ENCODE results near the gene ARHGAP24.

GRCh38 chr4:85565761-85566480, 91.0 kb downstream of the ARHGAP24 start:
- no peak for TF ChIP-seq POLR2AphosphoS5 (IDR thresholded peaks at IDR 0.05)
- TF ChIP-seq POLR2A (IDR thresholded peaks at IDR 0.05) = no peak
- no peak for TF ChIP-seq CTCF (IDR thresholded peaks at IDR 0.05)
